ENCODE measurements around the gene DGKB.

The DGKB gene

DNA sequence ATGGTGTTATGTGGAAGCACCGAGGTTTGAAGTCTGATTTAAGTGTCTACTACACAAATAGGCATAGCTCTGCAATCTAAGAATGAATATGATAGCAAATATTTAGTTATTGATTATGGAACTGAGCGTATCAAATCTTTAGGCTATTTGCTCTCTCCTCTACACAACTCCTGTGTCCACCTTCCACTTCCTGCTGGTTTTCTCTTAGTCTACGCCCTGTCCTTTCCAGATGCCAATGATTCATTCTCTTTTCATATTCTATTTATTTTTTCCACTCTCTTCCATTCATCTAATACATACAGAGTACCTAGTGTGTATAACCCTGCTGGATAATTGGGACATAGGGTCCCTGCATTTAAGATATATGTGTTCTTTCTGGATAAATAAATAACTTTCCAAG is 83.7 kb downstream of the DGKB start:
- DNase-seq, result no peak

DNA sequence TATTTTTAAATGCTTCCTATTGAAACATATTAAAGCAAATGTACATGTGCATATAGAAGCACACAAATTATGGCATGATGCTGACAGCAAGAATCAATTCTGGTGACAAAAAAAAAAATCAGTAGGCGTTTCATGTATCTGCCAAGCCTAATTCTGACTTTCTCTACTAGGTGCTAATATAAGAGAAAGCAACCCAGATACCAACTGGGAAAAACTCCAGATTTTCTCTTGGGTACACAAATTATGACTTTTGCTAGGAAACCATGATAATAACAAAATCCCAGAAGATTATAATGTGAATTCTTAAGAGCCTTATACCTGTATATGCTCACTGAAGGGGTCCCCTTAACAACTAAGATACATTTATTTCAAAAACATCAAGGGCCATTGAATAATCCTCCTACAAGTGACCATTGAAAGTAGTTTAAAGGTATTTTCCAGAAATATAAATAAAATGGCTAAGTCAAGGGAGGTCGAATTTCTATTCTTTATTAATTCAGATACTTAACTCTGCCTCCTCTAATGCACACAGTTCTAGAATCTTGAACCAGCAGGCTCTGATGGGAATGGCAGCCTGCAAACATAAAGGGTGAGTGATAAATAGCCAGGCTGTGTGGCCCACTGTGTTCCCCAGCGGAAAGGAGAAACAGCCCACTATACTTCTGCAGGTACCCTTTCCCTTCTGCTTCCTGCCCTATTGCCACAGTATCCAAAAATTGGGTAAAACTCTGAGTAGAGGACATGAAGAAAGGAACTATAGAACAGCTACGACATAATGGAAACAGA is 84.5 kb downstream of the DGKB start:
- no peak for DNase-seq

- DNase-seq, result no peak
Observed at GRCh38 chr7:14807507-14807906, 95.0 kb downstream of the DGKB start.

- DNase-seq, result no peak
Observed at GRCh38 chr7:14806891-14807290, 95.7 kb downstream of the DGKB start.

- no peak for DNase-seq
Observed at GRCh38 chr7:14805105-14805719, 97.3 kb downstream of the DGKB start.

- no peak for DNase-seq
Observed at GRCh38 chr7:14800664-14801063, 101.9 kb downstream of the DGKB start.

DNA sequence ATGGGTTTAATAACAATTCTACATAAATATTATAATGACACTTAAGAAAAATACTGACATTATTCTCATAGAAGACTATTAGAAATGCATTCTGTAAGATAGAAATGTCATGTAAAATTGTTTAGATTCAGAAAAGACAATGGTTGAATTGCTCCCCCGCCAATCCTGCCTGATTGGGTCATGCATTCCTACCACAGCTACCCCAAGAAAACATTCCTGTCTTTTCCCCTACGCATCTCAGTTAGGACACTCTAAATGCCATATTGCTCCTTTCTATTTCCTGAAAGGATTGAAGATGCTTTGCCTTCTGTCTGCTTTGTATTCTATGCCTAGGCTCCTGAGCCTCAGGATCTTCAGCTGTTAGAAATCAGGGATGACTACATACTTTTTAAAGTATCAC is 109.4 kb downstream of the DGKB start:
- DNase-seq, result no peak

DNA sequence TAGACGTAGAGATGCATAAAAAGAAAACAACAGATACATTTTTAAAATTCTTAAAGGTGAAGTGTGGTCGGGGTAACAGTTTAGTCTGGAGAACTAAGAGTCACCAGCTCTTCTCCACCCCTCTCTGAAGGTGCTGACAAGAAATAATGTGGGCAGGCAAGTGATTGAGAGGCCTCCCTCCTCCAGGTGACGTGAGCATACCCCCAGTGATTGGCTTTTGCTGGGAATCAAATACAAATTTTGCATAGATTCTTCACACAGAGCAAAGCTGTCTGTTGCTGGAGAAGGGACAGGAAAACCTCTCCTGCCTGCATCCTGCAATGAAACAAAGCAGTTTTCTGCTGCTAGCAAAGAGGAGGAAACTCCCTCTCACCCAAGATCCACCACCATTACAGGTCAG is 115.0 kb downstream of the DGKB start:
- no peak for DNase-seq

DNA sequence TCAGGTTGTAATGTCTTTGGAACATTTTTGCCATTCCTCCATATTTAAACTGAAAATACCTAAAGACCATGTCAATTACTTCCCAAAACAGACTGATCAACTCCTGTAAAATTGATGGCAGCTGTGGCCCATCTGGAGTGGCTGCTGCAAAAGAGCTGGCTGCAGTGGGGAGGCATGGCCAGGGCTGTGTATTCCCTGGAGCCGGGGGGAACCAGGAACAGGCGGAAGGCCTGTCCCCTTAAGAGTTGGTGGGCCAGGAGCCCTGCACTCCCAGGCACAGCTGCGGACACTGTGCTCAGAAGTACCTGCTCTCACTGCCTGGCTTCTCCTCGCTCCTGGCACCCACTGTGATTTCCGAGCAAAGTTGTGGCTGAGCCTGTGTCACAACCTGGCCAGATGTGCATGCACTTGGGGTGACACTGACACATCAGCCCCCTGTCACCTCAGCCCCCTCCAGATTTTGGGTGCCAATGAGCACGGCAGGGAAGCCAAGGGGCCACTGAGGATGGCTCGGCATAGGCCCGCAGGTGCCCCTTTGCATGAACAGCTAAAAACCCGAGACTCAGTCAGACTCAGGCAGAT is 116.1 kb downstream of the DGKB start:
- DNase-seq, result no peak

DNA sequence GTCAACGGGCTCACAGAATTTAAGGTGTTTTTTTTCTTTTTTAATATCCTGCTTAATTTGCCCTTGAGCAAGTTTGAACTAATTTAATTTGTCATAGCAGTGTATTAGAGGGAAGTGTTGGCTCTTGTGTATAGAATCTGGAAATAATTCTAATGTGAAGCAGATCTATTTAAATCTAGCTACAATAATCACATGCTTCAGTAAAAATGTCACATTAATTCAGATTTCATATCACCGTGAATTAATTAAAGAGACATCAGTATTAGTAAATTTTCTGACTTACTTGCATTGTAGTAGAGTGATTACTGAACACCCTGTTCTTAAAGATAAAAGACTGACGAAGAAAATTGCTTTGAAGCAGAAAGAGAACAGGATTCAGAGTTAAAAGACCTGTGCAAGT is 124.7 kb downstream of the DGKB start:
- DNase-seq, result no peak

GRCh38 chr7:14776266-14776665 is 126.3 kb downstream of the DGKB start:
- no peak for DNase-seq

GRCh38 chr7:14773729-14774271 is 128.8 kb downstream of the DGKB start:
- no peak for DNase-seq

DNA sequence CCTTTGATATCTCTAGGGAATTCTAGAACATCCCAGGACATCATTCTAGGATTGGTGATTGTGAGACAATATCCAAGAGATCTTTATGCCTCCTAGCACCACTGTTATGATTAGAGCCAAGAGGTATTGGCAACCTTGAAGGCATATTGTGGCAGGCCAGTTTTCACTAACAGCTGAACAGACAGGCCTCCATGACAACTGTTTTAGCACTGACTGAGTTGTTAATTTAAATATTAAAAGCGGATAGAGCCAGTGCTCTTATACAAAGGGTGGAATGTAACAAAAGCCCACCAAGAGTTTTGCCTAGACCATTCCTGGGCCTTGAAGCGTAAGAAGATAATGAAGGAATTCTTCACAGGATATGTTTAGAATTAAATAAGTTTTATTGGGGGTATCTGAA is 131.9 kb downstream of the DGKB start:
- DNase-seq, result no peak

- DNase-seq, result no peak
Observed at GRCh38 chr7:14769261-14769660, 133.3 kb downstream of the DGKB start.

GRCh38 chr7:14767716-14768425 is 134.7 kb downstream of the DGKB start:
- DNase-seq, result no peak

DNA sequence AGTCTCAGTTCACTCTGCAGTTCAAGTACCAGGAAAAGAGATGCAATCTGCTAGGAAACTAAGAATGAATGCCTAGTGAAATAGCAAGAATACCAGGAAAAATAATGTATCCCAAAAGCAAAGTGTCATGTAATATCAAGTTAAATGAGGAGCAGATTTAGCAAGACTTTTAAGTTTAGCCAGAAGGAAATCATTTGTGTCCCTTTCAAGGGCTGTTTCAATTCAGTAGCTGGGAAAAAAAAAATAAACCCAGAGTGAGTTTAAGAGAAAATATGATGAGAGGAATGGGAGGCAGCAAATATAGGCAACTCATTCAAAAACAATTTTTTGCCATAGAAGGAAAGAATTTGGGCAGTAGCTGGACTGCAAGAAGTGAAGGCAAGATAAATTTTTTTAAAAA is 135.8 kb downstream of the DGKB start:
- no peak for DNase-seq

DNA sequence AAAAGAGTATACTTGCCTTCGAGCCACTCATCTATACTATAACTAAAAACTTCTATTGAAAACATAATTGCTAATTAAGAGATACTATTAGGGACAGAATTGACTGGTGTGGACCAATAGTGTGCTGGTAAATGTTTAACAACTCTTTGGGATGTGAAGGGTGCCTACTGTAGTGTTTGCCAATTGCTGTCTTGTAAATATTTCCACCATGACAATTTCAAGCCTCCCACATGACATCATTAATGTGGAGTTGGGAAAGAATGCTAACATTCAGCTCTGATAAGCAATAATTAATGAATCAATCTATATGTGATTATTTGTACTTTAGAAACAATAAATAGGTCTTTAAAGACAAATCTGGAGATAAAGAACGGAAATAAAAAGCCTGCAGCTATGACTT is 136.8 kb downstream of the DGKB start:
- DNase-seq, result no peak

DNA sequence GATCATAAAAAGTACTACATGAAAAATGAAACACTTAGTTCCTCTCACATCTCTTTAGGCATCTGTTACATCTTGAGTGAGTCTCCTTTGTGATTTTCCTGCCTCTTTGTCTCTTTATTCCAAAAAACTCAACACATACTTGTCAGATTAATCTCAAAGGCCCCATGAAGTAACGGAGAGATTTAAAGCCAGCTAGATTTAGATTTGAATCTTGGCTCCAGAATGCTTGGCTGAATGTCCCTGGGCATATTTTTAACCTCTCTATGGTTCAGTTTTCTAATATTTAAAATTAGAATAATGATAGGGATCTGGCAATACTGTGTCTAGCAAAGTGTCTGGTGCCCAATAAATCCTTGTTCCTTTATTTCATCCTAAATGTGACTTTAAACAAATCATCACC is 140.0 kb downstream of the DGKB start:
- DNase-seq, result no peak

- DNase-seq, result no peak
Observed at GRCh38 chr7:14761510-14762296, 140.8 kb downstream of the DGKB start.

DNA sequence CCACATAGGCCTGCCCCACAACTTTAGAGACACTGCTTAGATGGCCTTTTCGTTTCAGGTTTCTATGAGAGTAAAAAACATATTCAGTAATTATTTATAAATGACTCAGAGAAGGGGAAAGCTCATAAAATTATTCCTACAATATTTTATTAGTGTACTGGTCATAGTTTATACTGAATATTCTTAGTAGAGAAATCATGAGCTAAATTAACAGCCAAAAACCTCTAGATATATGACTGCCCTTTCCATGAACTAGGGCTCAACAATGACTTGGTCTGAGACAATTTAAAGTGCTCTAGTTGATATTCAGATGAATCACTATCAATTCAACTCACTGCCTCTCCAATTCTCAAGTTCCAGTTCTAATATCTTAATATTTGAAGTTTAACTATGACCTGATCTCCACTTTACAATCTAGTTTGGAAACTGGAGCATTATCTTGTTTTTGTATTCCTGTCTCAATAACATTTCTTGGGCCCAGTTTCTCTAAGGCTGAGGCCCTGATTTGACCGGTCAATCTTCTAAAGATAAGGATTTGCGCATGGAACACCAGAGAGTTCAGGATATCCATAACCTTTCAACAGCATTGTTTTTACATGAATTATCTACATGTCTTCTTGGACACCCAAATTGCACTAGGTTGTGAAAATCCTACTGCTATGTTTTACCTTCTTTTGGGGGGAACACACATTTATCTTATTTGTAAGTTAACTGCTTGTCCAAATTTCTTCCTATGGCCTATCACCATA is 141.6 kb downstream of the DGKB start:
- DNase-seq, result no peak

DNA sequence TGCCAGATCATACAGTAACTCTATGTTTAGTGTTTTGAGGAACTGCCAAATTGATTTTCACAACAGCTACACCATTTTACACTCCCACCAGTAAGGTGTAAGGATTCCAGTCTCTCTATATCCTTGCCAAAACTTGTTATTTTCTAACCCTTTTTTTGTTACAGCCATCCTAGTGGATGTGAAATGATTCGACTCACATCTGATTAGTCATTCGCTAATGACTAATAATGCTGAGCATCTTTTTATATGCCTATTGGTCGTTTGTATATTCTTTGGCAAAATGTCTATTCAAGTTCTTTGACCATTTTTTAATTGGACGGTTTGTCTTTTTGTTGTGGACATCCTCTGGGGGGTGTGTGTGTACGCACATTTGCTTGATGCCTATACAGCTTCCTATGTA is 142.8 kb downstream of the DGKB start:
- DNase-seq, result no peak

- DNase-seq, result no peak
Observed at GRCh38 chr7:14754631-14755030, 147.9 kb downstream of the DGKB start.
